GM19324 (cell line): ENCODE measurements around the gene COL6A3.
"Not testable (repeated sequence)": the region's sequence is repeated elsewhere in the genome, so short reads cannot be mapped to it uniquely, and the experiment has no call there.

Source experiments
- ATAC-seq: cut with Tn5 transposase; IDR thresholded peaks from one replicate; pipeline ENCODE4 v1.9.1; 2021; ENCODE audit warnings: mild to moderate bottlenecking, moderate library complexity; ENCODE audit not compliant: unreplicated experiment, low FRiP score

COL6A3 gene

GRCh38 chr2:237303244-237303643 lies 110.7 kb downstream of the COL6A3 start:
- ATAC-seq: not testable (repeated sequence)

GRCh38 chr2:237301595-237301994 lies 112.4 kb downstream of the COL6A3 start:
- ATAC-seq: no peak

GRCh38 chr2:237300739-237301138 lies 113.2 kb downstream of the COL6A3 start:
- ATAC-seq: no peak

- no peak for ATAC-seq
These were observed 114.1 kb downstream of the COL6A3 start for GRCh38 chr2:237299906-237300305.

GRCh38 chr2:237298151-237299118 lies 115.5 kb downstream of the COL6A3 start:
- no peak for ATAC-seq

- ATAC-seq: no peak
These were observed 116.4 kb downstream of the COL6A3 start for GRCh38 chr2:237297421-237298150.

GRCh38 chr2:237296756-237297155 lies 117.2 kb downstream of the COL6A3 start:
- ATAC-seq: no peak

GRCh38 chr2:237295889-237296480 lies 118.0 kb downstream of the COL6A3 start:
- ATAC-seq: no peak

GRCh38 chr2:237294460-237294859 lies 119.5 kb downstream of the COL6A3 start:
- no peak for ATAC-seq

- no peak for ATAC-seq
These were observed 120.0 kb downstream of the COL6A3 start for GRCh38 chr2:237293978-237294377.

- no peak for ATAC-seq
These were observed 122.7 kb downstream of the COL6A3 start for GRCh38 chr2:237291138-237291792.

GRCh38 chr2:237290261-237290660 lies 123.7 kb downstream of the COL6A3 start:
- no peak for ATAC-seq

- no peak for ATAC-seq
These were observed 124.8 kb downstream of the COL6A3 start for GRCh38 chr2:237289139-237289538.

- no peak for ATAC-seq
These were observed 126.1 kb downstream of the COL6A3 start for GRCh38 chr2:237287872-237288271.

- ATAC-seq: no peak
These were observed 130.6 kb downstream of the COL6A3 start for GRCh38 chr2:237283131-237283928.

- no peak for ATAC-seq
These were observed 131.3 kb downstream of the COL6A3 start for GRCh38 chr2:237282568-237283128.

- no peak for ATAC-seq
These were observed 132.1 kb downstream of the COL6A3 start for GRCh38 chr2:237281836-237282306.

- ATAC-seq: no peak
These were observed 133.0 kb downstream of the COL6A3 start for GRCh38 chr2:237280939-237281338.

GRCh38 chr2:237280229-237280628 lies 133.7 kb downstream of the COL6A3 start:
- no peak for ATAC-seq
